Trophoblast cell (in vitro differentiated cells and primary cell): ENCODE data around the gene TACC2.
A peak's percentile ranks its signal among the peaks of the same experiment; 100 is the strongest.

Experiments
- DNase-seq, 2 donors: peaks; one replicate each; pipeline ENCODE4 v3.0.0-alpha.2; 2016
- H2AFZ ChIP-seq: 2 replicates; pipeline ENCODE4 v1.6.1; 2013; ENCODE audit warnings: low read length, moderate library complexity, mild to moderate bottlenecking; ENCODE audit not compliant: insufficient read depth, poor library complexity
- H2AK5ac ChIP-seq: 2 replicates; pipeline ENCODE4 v1.6.1; 2013; ENCODE audit warnings: mild to moderate bottlenecking, low read length
- H2BK120ac ChIP-seq: 2 replicates; pipeline ENCODE4 v1.6.1; 2013; ENCODE audit warnings: low read length, mild to moderate bottlenecking, moderate library complexity; ENCODE audit not compliant: insufficient read depth, poor library complexity
- H2BK12ac ChIP-seq: 2 replicates; pipeline ENCODE4 v1.6.1; 2013; ENCODE audit warnings: mild to moderate bottlenecking, low read length, moderate library complexity
- H2BK5ac ChIP-seq: 2 replicates; pipeline ENCODE4 v1.6.1; 2013; ENCODE audit warnings: low read length, low read depth, moderate library complexity, mild to moderate bottlenecking; ENCODE audit not compliant: poor library complexity
- H3K14ac ChIP-seq: 2 replicates; pipeline ENCODE4 v1.6.1; 2013; ENCODE audit warnings: mild to moderate bottlenecking, low read length
- H3K18ac ChIP-seq: 2 replicates; pipeline ENCODE4 v1.6.1; 2013; ENCODE audit warnings: mild to moderate bottlenecking, low read length
- H3K23ac ChIP-seq: 2 replicates; pipeline ENCODE4 v1.6.1; 2013; ENCODE audit warnings: low read length
- H3K27ac ChIP-seq: 2 replicates; pipeline ENCODE4 v1.5.1; 2013; ENCODE audit warnings: low read depth, mild to moderate bottlenecking, inconsistent platforms, low read length, moderate library complexity
- H3K27me3 ChIP-seq: 2 replicates; pipeline ENCODE4 v1.6.1; 2013; ENCODE audit warnings: inconsistent platforms, mild to moderate bottlenecking, low read length, moderate library complexity; ENCODE audit not compliant: insufficient read depth
- H3K36me3 ChIP-seq, 2 experiments: 1 replicate in 1 of 2; 2 replicates in 1 of 2; pipeline ENCODE4 v1.6.1; 2013; ENCODE audit warnings: low read length in 2 of 2, mild to moderate bottlenecking in 2 of 2, moderate library complexity in 1 of 2; ENCODE audit not compliant: insufficient read depth in 2 of 2, control insufficient read depth in 1 of 2
- H3K4ac ChIP-seq: 2 replicates; pipeline ENCODE4 v1.6.1; 2013; ENCODE audit warnings: low read depth, mild to moderate bottlenecking, low read length, moderate library complexity
- H3K4me1 ChIP-seq, 2 experiments: 1 replicate in 1 of 2; 2 replicates in 1 of 2; pipeline ENCODE4 v1.6.1; 2013; ENCODE audit warnings: low read length in 2 of 2, mild to moderate bottlenecking in 2 of 2, moderate library complexity in 1 of 2; ENCODE audit not compliant: insufficient read depth in 2 of 2, control insufficient read depth in 1 of 2
- H3K4me2 ChIP-seq: 2 replicates; pipeline ENCODE4 v1.6.1; 2013; ENCODE audit warnings: inconsistent platforms, mild to moderate bottlenecking, low read length, moderate library complexity
- H3K4me3 ChIP-seq: 2 replicates; pipeline ENCODE4 v1.5.1; 2013; ENCODE audit warnings: mild to moderate bottlenecking, low read depth, low read length, inconsistent platforms
- H3K79me1 ChIP-seq: one replicate; pipeline ENCODE4 v1.6.1; 2013; ENCODE audit warnings: low read length
- H3K79me2 ChIP-seq: 2 replicates; pipeline ENCODE4 v1.6.1; 2013; ENCODE audit warnings: low read length, mild to moderate bottlenecking; ENCODE audit not compliant: control insufficient read depth, insufficient read depth, poor library complexity
- H3K9ac ChIP-seq: 2 replicates; pipeline ENCODE4 v1.6.1; 2013; ENCODE audit warnings: mild to moderate bottlenecking, low read length
- H3K9me3 ChIP-seq: 2 replicates; pipeline ENCODE4 v1.6.1; 2013; ENCODE audit warnings: low read depth, mild to moderate bottlenecking, control low read depth, inconsistent platforms, low read length; ENCODE audit not compliant: insufficient read depth
- H4K12ac ChIP-seq: 2 replicates; pipeline ENCODE4 v1.6.1; 2013; ENCODE audit warnings: low read depth, mild to moderate bottlenecking, low read length, moderate library complexity
- H4K8ac ChIP-seq: 2 replicates; pipeline ENCODE4 v1.6.1; 2013; ENCODE audit warnings: low read depth, mild to moderate bottlenecking, low read length, moderate library complexity
- H4K91ac ChIP-seq: one replicate; pipeline ENCODE4 v1.6.1; 2013; ENCODE audit warnings: low read depth, mild to moderate bottlenecking, low read length, moderate library complexity
- WGBS: extraction: QIAGEN DNeasy Blood & Tissue Kit; methylation state at CpG from one replicate; pipeline ENCODE4 v1.1.7; 2013; ENCODE audit warnings: missing lambda C conversion rate; ENCODE audit not compliant: insufficient read length, insufficient coverage; ENCODE audit errors: extremely low coverage; 5-methylcytosine and 5-hydroxymethylcytosine counted together

The TACC2 gene

GRCh38 chr10:122127943-122128342 lies 139.0 kb downstream of the TACC2 start:
- peak; percentile 37 to 58 for DNase-seq
- no peaks in the 10 kb centered on the region for H3K36me3 ChIP-seq
- no peak overlapping the region for H3K4me2 ChIP-seq
- H4K91ac ChIP-seq, result no peak overlapping the region
- no peak overlapping the region for H3K9ac ChIP-seq
- H2BK5ac ChIP-seq, result no peak overlapping the region
- no peak overlapping the region for H2BK120ac ChIP-seq
- no peaks in the 10 kb centered on the region for H3K79me2 ChIP-seq
- no peaks in the 10 kb centered on the region for H3K79me1 ChIP-seq
- H3K23ac ChIP-seq, result no peak overlapping the region
- WGBS, result no CpG with 5 or more reads among the region's 8 CpGs
- no peak overlapping the region for H3K27ac ChIP-seq
- H4K8ac ChIP-seq, result no peak overlapping the region
- no peak overlapping the region for H3K14ac ChIP-seq
- no peaks in the 10 kb centered on the region for H3K27me3 ChIP-seq
- H3K18ac ChIP-seq, result no peak overlapping the region
- peaks cover 14 to 17% of the 10 kb centered on the region in 2 experiments for H3K4me1 ChIP-seq
- no peak overlapping the region for H4K12ac ChIP-seq
- H2BK12ac ChIP-seq, result no peak overlapping the region
- H3K9me3 ChIP-seq, result no peaks in the 10 kb centered on the region
- no peak overlapping the region for H2AFZ ChIP-seq
- H3K4me3 ChIP-seq, result no peak overlapping the region
- no peak overlapping the region for H3K4ac ChIP-seq
- H2AK5ac ChIP-seq, result no peak overlapping the region

DNA sequence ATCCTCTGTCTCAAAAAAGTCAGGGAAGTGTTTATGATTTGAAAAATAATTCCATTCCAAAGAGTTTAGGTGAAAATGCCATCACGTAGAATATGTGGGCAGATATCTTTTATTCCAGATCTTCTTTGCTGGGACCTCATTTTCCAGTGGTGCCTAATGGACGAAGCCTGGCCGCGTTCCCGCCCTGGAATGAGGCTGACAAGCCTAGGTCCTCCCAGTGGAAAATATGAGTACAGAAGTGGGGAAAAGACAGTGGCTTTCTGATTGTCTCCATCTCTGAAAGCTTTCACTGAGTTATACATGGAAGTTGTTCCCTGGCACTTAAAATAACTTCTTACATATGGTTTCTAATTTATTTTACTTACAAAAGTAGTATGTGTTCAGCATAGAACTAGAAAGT lies 139.4 kb downstream of the TACC2 start:
- no peak overlapping the region for H2AK5ac ChIP-seq
- no peaks in the 10 kb centered on the region for H3K9me3 ChIP-seq
- no peak overlapping the region for H3K9ac ChIP-seq
- no peak overlapping the region for H3K4me3 ChIP-seq
- H3K23ac ChIP-seq, result no peak overlapping the region
- H3K79me1 ChIP-seq, result no peaks in the 10 kb centered on the region
- WGBS, result no CpG with 5 or more reads among the region's 5 CpGs
- no peak overlapping the region for H2AFZ ChIP-seq
- no peak overlapping the region for H3K4ac ChIP-seq
- no peak overlapping the region for H3K18ac ChIP-seq
- H4K8ac ChIP-seq, result no peak overlapping the region
- no peak overlapping the region for H2BK12ac ChIP-seq
- no peak overlapping the region for H3K27ac ChIP-seq
- peak in 1 of 2 donors; percentile 64 for DNase-seq
- H3K4me1 ChIP-seq, result peaks cover 14 to 17% of the 10 kb centered on the region in 2 experiments
- H2BK5ac ChIP-seq, result no peak overlapping the region
- H3K14ac ChIP-seq, result no peak overlapping the region
- no peaks in the 10 kb centered on the region for H3K36me3 ChIP-seq
- H3K27me3 ChIP-seq, result no peaks in the 10 kb centered on the region
- no peak overlapping the region for H4K91ac ChIP-seq
- no peak overlapping the region for H2BK120ac ChIP-seq
- no peaks in the 10 kb centered on the region for H3K79me2 ChIP-seq
- H4K12ac ChIP-seq, result no peak overlapping the region
- H3K4me2 ChIP-seq, result no peak overlapping the region

GRCh38 chr10:122130474-122131110 lies 141.6 kb downstream of the TACC2 start:
- no CpG with 5 or more reads among the region's 8 CpGs for WGBS
- H3K27ac ChIP-seq, result no peak overlapping the region
- H4K8ac ChIP-seq, result no peak overlapping the region
- peaks cover 4 to 5% of the 10 kb centered on the region in 2 experiments for H3K36me3 ChIP-seq
- peaks cover 2% of the 10 kb centered on the region for H3K9me3 ChIP-seq
- peaks cover 14 to 17% of the 10 kb centered on the region in 2 experiments for H3K4me1 ChIP-seq
- no peak overlapping the region for H2BK12ac ChIP-seq
- H3K4ac ChIP-seq, result no peak overlapping the region
- no peak overlapping the region for H2AK5ac ChIP-seq
- no peak overlapping the region for H3K23ac ChIP-seq
- no peak overlapping the region for H2AFZ ChIP-seq
- no peak overlapping the region for H3K14ac ChIP-seq
- H4K91ac ChIP-seq, result no peak overlapping the region
- no peak overlapping the region for H3K9ac ChIP-seq
- no peak overlapping the region for H2BK120ac ChIP-seq
- DNase-seq, result no peak
- no peaks in the 10 kb centered on the region for H3K79me2 ChIP-seq
- no peak overlapping the region for H4K12ac ChIP-seq
- no peak overlapping the region for H2BK5ac ChIP-seq
- H3K4me3 ChIP-seq, result no peak overlapping the region
- no peak overlapping the region for H3K18ac ChIP-seq
- H3K4me2 ChIP-seq, result no peak overlapping the region
- H3K79me1 ChIP-seq, result no peaks in the 10 kb centered on the region
- H3K27me3 ChIP-seq, result no peaks in the 10 kb centered on the region

DNA sequence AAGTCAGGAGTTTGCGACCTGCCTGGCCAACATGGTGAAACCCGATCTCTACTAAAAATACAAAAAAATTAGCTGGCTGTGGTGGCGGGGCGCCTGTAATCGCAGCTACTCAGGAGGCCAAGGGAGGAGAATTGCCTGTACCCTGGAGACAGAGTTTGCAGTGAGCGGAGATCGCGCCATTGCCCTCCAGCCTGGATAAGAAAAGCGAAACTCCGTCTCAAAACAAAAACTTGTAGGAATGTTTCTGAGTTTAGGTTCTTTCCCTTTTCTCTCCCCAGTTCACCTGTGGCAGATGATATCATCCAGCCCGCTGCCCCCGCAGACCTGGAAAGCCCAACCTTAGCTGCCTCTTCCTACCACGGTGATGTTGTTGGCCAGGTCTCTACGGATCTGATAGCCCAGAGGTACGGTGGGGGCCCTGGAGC lies 143.4 kb downstream of the TACC2 start:
- no peak overlapping the region for H3K27ac ChIP-seq
- no peak overlapping the region for H3K18ac ChIP-seq
- H3K79me1 ChIP-seq, result no peaks in the 10 kb centered on the region
- no peak overlapping the region for H3K4me3 ChIP-seq
- no peak overlapping the region for H4K12ac ChIP-seq
- H2BK12ac ChIP-seq, result no peak overlapping the region
- no peak overlapping the region for H3K14ac ChIP-seq
- H3K79me2 ChIP-seq, result no peaks in the 10 kb centered on the region
- H3K9ac ChIP-seq, result no peak overlapping the region
- H3K27me3 ChIP-seq, result no peaks in the 10 kb centered on the region
- H3K4me2 ChIP-seq, result peak overlapping the region; percentile 18
- no peak overlapping the region for H4K8ac ChIP-seq
- H3K36me3 ChIP-seq, result peaks cover 4 to 5% of the 10 kb centered on the region in 2 experiments
- no peak overlapping the region for H2AFZ ChIP-seq
- H2BK120ac ChIP-seq, result no peak overlapping the region
- no peak for DNase-seq
- no peak overlapping the region for H2BK5ac ChIP-seq
- WGBS, result no CpG with 5 or more reads among the region's 15 CpGs
- peaks cover 2% of the 10 kb centered on the region for H3K9me3 ChIP-seq
- H3K23ac ChIP-seq, result no peak overlapping the region
- peaks cover 8 to 9% of the 10 kb centered on the region in 2 experiments for H3K4me1 ChIP-seq
- no peak overlapping the region for H2AK5ac ChIP-seq
- no peak overlapping the region for H4K91ac ChIP-seq
- H3K4ac ChIP-seq, result no peak overlapping the region
